ENCODE measurements around the gene TRNT1.

The TRNT1 gene

DNA sequence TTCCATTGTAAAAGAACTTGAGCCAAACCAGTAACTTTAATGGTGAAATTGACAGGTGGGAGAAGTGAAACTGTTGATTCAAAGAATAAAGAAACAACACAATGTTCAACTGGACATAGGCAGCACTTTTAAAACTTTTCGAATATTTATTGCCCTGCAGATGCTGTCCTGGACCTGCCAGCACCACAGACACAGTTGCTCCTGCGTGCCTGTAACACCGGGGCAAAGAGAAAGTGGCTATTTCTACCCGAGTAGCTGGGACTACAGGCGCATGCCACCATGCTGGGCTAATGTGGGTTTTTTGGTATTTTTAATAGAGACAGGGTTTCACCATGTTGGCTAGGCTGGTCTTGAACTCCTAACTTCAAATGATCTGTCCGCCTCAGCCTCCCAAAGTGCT is 24.0 kb upstream of the TRNT1 start:
- DNase-seq: no peak
- TF ChIP-seq POLR2A (IDR thresholded peaks at IDR 0.05; ENCODE audit: low read length) (no peak), GATA1 (IDR thresholded peaks at IDR 0.05; ENCODE audit: low read depth, low read length) (no peak)

DNA sequence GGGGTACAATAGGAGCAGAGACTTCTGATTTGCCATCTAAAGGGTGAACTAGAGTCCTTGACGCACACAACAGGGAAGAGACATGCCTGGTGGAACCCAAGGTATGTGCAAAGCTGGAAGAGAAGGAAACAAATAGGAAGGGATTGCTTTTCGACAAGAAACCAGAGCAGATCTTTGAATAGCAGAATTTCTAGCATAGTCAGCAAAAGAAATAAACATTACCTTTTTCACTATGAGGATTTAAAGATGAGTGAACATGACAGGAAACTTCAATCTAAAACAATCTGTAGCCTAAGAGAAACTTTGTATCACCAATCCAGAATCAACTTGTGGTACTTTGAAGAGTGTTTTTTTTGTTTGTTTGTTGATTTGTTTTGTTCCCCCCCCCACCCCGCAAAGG is 21.5 kb upstream of the TRNT1 start:
- no peak for DNase-seq
- TF ChIP-seq GATA1 (IDR thresholded peaks at IDR 0.05; ENCODE audit: low read depth, low read length) (no peak), POLR2A (IDR thresholded peaks at IDR 0.05; ENCODE audit: low read length) (no peak)

DNA sequence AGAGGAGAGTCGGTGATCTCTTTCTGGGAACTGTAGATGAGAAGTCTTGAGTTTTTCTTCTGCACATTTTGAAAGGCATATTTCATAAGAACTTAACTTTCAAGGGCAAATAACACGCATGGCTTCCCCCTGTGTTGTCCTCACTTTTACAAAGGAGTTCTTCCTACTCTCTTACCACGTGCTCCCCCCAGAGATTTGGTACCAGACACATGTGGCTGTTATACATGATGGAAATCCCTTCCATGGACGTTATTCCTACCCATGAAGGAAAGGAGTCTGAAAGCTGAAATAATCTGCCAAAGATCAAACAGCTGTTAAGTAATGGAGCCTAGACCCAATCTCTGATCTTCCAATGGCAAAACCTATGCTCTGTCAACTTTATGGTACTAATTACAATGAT is 20.9 kb upstream of the TRNT1 start:
- DNase-seq: no peak
- TF ChIP-seq GATA1 (IDR thresholded peaks at IDR 0.05; ENCODE audit: low read depth, low read length) (no peak), POLR2A (IDR thresholded peaks at IDR 0.05; ENCODE audit: low read length) (no peak)

- no peak for TF ChIP-seq POLR2A (IDR thresholded peaks at IDR 0.05; ENCODE audit: low read length)
- TF ChIP-seq GATA1 (IDR thresholded peaks at IDR 0.05; ENCODE audit: low read depth, low read length): no peak
- no peak for DNase-seq
Measured at GRCh38 chr3:3107181-3107580, 19.6 kb upstream of the TRNT1 start.

DNA sequence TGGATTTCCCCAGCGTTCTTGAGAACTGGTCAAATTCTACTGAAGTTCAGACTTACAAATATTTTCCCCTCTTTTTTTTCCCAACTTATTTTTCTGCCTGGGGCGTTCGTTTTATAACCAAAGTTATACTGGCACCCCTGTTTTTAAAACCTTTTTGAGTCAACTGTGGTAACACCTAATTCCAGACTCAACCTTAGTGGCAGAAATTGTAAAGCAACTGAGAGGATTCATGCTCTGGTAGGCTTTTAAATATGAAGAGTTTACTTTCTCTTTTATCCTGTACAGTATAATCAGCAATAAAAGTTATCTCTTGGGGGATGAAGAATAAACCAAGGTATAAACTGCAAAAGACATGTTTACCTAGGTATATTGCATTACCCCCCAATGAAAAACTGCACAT is 18.9 kb upstream of the TRNT1 start:
- no peak for DNase-seq
- no peak for TF ChIP-seq POLR2A (IDR thresholded peaks at IDR 0.05; ENCODE audit: low read length)
- no peak for TF ChIP-seq GATA1 (IDR thresholded peaks at IDR 0.05; ENCODE audit: low read depth, low read length)

DNA sequence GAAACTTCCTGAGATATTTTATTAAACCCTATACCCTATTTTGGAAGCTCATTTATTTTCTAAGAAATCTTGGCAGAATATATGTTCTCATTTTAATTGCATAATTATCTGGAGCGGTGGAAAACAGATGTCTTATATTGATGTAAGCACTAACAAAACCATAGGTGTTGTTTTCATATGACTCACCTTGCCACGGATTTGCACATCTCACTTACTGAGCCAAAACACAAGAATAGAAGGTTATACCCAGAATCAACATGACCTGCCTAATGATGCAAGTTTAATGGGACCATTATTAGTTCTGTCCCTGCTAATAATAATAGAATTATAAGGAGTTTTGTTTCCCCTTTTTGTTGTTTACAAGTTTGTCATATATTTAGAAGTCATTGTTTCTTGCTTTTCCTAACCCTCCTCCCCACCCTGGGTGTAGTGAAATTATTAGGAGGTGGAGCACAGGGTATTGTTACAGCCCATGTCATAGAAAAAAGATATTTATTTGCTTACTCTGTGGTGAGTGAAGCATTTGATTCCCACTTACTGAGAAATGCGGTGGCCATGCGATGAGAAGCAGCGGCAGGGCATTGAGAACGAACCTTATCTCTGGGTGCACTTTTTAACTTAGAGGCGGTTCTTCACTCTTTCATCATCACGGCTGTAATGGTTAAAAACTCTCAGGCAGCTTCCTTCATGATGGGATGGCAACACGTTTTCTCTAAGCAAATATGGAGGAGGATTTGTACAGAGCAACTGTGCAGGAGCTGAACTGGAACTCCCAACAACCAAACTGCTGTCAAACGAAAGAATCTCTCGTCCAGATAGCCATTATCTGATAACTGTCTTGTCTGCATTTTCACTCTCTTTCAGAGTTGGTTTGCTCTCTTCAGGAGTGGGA is 17.1 kb upstream of the TRNT1 start:
- DNase-seq: peak; percentile 48 to 51
- TF ChIP-seq POLR2A (IDR thresholded peaks at IDR 0.05; ENCODE audit: low read length) (no peak), GATA1 (IDR thresholded peaks at IDR 0.05; ENCODE audit: low read depth, low read length) (no peak)

GRCh38 chr3:3110299-3110630 is 16.5 kb upstream of the TRNT1 start, which contains the start of gene IL5RA:
Gene IL5RA, minus strand, starts transcription at chr3:3110374. Its CDS starts 5,390 bp downstream, at chr3:3104984.
- peak; percentile 49 to 70 for DNase-seq
- TF ChIP-seq POLR2A (IDR thresholded peaks at IDR 0.05; ENCODE audit: low read length): no peak
- no peak for TF ChIP-seq GATA1 (IDR thresholded peaks at IDR 0.05; ENCODE audit: low read depth, low read length)

GRCh38 chr3:3110749-3111361 is 15.9 kb upstream of the TRNT1 start:
- DNase-seq: no peak
- no peak for TF ChIP-seq POLR2A (IDR thresholded peaks at IDR 0.05; ENCODE audit: low read length)
- no peak for TF ChIP-seq GATA1 (IDR thresholded peaks at IDR 0.05; ENCODE audit: low read depth, low read length)

DNA sequence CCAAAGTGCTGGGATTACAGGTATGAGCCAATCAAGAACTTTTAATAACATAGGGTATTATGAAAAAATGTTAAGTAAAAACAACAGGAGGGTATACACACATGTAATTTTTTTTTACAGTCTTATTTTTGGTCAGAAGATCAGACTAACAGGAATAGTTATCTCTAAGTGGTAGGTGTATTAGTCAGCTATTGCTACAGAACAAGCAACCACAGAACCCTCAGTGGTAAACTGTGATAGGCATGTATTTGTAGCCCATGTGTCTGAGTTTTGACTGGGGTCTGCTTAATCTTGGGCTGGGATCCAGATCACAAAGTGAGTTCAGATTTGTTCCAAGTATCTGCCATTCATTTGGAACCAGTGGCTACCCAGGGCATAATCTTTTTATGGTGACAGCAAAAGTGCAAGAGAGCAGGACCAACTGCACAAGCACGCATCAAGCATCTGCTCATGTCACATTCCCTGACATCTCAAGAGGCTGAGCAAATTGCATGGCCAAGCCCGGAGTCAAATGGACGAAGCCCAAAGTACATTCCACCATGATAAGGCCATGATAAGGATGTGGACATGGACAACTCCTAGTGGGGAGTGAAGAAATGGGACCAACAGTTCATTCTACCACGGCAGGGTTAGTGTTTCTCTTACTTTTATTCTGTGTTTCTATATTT is 13.6 kb upstream of the TRNT1 start:
- DNase-seq: no peak
- no peak for TF ChIP-seq GATA1 (IDR thresholded peaks at IDR 0.05; ENCODE audit: low read depth, low read length)
- TF ChIP-seq POLR2A (IDR thresholded peaks at IDR 0.05; ENCODE audit: low read length): no peak

DNA sequence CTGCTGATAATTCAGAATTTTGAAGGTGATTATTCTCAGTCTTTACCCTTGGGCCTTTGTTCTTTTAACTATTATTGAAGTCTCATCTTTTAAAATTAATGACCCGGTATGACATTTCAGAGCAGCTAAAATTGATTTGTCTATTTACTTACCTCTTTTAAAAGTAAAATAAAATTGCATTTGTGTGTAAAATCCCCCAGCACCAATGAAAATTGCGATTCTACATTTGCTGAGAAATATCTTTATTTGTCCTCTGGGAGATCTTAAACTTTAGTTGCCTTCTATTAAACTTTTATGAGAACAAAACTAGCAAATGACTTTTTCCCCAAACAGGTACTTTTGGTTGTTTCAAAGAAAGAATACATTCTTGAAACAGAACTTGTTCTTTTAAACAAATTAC is 9.1 kb upstream of the TRNT1 start:
- no peak for DNase-seq
- TF ChIP-seq GATA1 (IDR thresholded peaks at IDR 0.05; ENCODE audit: low read depth, low read length) (no peak), POLR2A (IDR thresholded peaks at IDR 0.05; ENCODE audit: low read length) (no peak)

DNA sequence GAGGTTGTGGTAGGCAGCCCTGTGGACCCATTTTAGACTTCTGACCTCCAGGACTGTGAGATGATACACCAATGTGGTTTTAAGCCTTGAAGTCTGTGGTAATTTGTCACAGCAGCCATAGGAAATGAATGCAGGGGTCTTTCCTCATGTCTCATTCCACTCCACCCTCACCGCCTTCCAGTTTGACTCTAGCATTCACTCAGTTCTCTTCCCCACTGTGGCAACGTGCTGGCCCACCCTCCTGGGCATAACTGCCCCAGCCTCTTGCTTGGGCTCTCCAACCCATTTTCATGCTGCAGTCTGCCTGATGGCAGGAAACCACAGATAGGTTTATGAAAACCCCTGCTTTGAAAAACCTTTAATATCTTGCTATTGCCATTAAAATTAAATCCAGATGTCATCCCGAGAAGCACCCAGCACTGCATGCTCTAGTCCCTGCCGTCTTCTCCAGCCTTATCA is 7.3 kb upstream of the TRNT1 start:
- no peak for DNase-seq
- TF ChIP-seq GATA1 (IDR thresholded peaks at IDR 0.05; ENCODE audit: low read depth, low read length) (no peak), POLR2A (IDR thresholded peaks at IDR 0.05; ENCODE audit: low read length) (no peak)

DNA sequence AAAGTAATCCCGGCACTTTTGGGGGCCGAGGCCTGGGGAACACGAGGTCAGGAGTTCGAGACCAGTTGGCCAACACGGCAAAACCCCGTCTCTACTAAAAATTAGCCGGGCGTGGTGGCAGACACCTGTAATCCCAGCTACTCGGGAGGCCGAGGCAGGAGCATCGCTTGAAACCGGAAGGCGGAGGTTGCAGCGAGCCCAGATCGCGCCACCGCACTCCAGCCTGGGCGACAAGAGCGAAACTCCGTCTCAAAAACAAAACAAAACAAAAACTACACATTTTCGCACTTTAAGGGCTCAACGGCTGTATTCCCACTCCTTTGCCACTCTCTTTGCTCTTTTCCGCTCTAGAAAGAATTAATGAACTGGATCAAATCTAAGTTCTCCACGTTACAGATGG is 763 bp upstream of the TRNT1 start:
- TF ChIP-seq POLR2A (IDR thresholded peaks at IDR 0.05; ENCODE audit: low read length) (no peak), GATA1 (IDR thresholded peaks at IDR 0.05; ENCODE audit: low read depth, low read length) (no peak)
- no peak for DNase-seq

- peak; percentile 43 to 48 for DNase-seq
Measured at GRCh38 chr3:3127432-3128010, 781 bp downstream of the TRNT1 start.

DNA sequence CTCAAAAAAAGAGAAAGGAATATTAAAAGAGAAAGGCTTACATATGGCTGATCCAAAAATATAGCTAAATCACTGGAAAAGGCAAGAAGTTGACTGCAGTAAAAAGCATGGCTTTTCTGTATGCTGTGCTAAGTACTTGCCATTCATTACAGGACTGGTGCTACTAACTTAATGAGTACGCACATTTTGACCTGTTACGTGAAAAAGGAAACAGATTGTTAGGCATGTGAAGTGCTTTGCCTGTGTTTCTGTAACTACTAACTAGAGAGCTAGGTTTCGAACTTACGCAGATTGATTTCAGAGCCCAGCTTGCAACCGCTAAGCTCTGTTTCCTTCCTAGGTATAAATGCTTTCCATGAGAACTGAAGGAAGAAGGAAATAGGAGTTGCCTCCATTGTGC is 2.8 kb downstream of the TRNT1 start:
- DNase-seq: no peak
- TF ChIP-seq GATA1 (IDR thresholded peaks at IDR 0.05; ENCODE audit: low read depth, low read length) (no peak), POLR2A (IDR thresholded peaks at IDR 0.05; ENCODE audit: low read length) (no peak)

More at GRCh38 chr3:3127432-3128010, 781 bp downstream of the TRNT1 start:
- TF ChIP-seq POLR2A (IDR thresholded peaks at IDR 0.05; ENCODE audit: low read length) (no peak), GATA1 (IDR thresholded peaks at IDR 0.05; ENCODE audit: low read depth, low read length) (no peak)
